Uterus (tissue), 4 donors: Measurements from ENCODE around the gene NPAS1. TPM values are rescaled to one million over a fixed set of nuclear protein-coding genes. Genes with fewer than 3 reads are reported as not detected.

Experiments
- DNase-seq, 2 donors: peaks; one replicate each; pipeline ENCODE4 v3.0.0-alpha.2; 2019 to 2020
- H3K27ac ChIP-seq, 2 donors: fragments of 200-600 bp; sonication (generic); 1 replicate in 1 of 2; 2 replicates in 1 of 2; pipeline ENCODE4 v1.5.1; 2016 to 2018
- H3K27me3 ChIP-seq, 2 donors: fragments of 200-600 bp; sonication (generic); one replicate each; pipeline ENCODE4 v1.5.1; 2018 to 2019; ENCODE audit warnings: control low read depth in 1 of 2
- H3K36me3 ChIP-seq, 2 donors: fragments of 200-600 bp; sonication (generic); one replicate each; pipeline ENCODE4 v1.5.1; 2019; ENCODE audit warnings: control low read depth in 1 of 2
- H3K4me1 ChIP-seq, 2 donors: fragments of 200-600 bp; sonication (generic); one replicate each; pipeline ENCODE4 v1.5.1; 2018 to 2019; ENCODE audit warnings: control low read depth in 1 of 2
- H3K4me3 ChIP-seq, 2 donors: fragments of 200-600 bp; sonication (generic); 1 replicate in 1 of 2; 2 replicates in 1 of 2; pipeline ENCODE4 v1.5.1; 2018 to 2019; ENCODE audit warnings: mild to moderate bottlenecking in 1 of 2
- H3K9me3 ChIP-seq, 2 donors: fragments of 200-600 bp; sonication (generic); one replicate each; pipeline ENCODE4 v1.5.1; 2019; ENCODE audit warnings: control low read depth in 1 of 2
- POLR2A ChIP-seq, 2 donors: fragments of 450-650 bp; IDR thresholded peaks; one replicate each; pipeline ENCODE4 v1.6.1; 2016; ENCODE audit warnings: antibody characterized with exemption in 2 of 2, mild to moderate bottlenecking in 1 of 2, moderate library complexity in 1 of 2
- intact Hi-C: fragments of 100-400 bp; cut with DNase I; formaldehyde crosslinking; loops from one replicate; pipeline ENCODE4 v1.15.1; 2023; ENCODE audit warnings: low total_unique reads
- total RNA-seq, 4 donors: library from RNA; depleted of rRNA in 3 of 4; stranded (reverse); fragments of >200 nt in 3 of 4; gene quantifications; one replicate each; pipeline versions ENCODE4 v1.1.0 to v1.2.4, GENCODE V29; 2014 to 2023
- TF ChIP-seq, protein P1 (sequence below), 4 experiments: fragments of 200-600 bp in 2 of 4; fragments of 450-650 bp in 2 of 4; sonication (generic) in 2 of 4; IDR thresholded peaks; one replicate each; pipeline ENCODE4 v1.5.1; 2016 to 2019; ENCODE audit warnings: antibody characterized with exemption in 4 of 4, mild to moderate bottlenecking in 2 of 4, moderate library complexity in 1 of 4
- donor health status: DM: yes; HTN: yes; CAD: no.

The NPAS1 gene
- total RNA-seq, 4 donors from 2014 or later, result not detected

DNA sequence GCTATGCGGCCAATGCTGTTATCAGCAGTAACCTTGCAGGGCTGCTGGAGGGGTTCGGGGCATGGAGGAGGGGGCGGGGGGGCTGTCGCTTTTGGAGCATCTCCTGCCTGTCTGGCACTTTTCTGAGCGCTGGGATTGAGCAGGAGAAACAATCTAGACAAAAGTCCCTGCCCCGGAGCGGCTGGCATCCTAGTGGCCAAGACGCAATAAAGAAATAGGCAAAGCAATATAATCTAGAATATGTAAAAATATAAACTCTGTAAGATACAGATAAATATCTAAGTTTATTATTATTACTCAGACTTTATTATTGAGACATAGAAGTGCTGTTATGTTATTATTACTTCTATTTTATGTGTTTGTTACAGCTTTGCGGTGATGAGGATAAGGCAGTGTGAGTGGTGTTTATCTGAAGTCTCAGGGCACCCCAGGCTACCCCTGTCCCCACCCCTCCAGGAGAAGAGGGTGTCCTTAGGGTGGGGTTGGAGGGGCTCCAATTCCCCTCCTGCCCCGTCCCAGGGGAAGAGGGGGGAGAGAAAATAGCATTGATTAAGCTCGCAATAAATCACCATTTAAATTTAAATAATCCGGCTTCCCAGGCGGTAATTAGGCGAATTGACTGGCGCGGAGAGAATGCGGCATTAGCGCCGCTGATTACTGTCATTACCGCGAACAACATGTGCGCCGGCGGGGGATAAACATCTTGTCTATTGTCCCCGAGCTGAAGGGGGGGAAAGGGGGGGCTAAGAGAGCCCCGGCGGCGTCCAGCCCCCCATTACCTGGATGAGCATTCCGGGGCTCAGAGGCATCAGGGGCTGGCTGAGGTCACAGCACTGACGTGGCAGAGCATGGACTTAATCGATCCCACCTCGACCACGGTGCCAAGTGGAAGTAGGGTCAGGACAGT, 3.2 kb downstream of the NPAS1 start:
- no peak for DNase-seq
- H3K4me1 ChIP-seq, result peaks cover 0 to 22% of the 10 kb centered on the region in 2 donors
- no peak overlapping the region for H3K4me3 ChIP-seq
- TF ChIP-seq POLR2A (IDR thresholded peaks at IDR 0.05), result no peak
- TF ChIP-seq, protein P1, sequence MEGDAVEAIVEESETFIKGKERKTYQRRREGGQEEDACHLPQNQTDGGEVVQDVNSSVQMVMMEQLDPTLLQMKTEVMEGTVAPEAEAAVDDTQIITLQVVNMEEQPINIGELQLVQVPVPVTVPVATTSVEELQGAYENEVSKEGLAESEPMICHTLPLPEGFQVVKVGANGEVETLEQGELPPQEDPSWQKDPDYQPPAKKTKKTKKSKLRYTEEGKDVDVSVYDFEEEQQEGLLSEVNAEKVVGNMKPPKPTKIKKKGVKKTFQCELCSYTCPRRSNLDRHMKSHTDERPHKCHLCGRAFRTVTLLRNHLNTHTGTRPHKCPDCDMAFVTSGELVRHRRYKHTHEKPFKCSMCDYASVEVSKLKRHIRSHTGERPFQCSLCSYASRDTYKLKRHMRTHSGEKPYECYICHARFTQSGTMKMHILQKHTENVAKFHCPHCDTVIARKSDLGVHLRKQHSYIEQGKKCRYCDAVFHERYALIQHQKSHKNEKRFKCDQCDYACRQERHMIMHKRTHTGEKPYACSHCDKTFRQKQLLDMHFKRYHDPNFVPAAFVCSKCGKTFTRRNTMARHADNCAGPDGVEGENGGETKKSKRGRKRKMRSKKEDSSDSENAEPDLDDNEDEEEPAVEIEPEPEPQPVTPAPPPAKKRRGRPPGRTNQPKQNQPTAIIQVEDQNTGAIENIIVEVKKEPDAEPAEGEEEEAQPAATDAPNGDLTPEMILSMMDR (IDR thresholded peaks at IDR 0.05), result no peak
- intact Hi-C loops, result no loop called here
- H3K36me3 ChIP-seq, result no peaks in the 10 kb centered on the region
- no peaks in the 10 kb centered on the region for H3K9me3 ChIP-seq
- no peak overlapping the region for H3K27ac ChIP-seq
- H3K27me3 ChIP-seq, result peaks cover 19 to 46% of the 10 kb centered on the region in 2 donors

DNA sequence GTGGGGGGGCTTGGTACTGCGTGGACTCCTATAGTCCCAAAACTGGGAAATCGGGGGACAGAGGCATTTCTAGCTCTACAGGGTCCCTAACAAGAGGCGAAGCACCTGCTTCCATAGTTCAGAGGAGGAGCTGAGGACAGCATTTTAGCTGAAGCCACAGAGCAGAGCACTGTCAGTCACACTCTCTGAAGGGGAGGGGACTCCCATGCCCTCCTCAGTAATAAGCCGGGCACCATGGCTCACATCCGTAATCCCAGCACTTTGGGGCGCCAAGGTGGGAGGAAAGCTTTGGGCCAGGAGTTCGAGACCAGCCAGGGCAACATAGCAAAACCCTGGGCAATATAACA, 3.8 kb downstream of the NPAS1 start:
- Histone ChIP-seq H3K4me1 (peaks cover 0 to 22% of the 10 kb centered on the region in 2 donors), H3K27ac (no peak overlapping the region), H3K9me3 (no peaks in the 10 kb centered on the region), H3K27me3 (peaks cover 19 to 52% of the 10 kb centered on the region in 2 donors), H3K4me3 (no peak overlapping the region), H3K36me3 (no peaks in the 10 kb centered on the region)
- no peak for DNase-seq
- TF ChIP-seq, protein P1 (IDR thresholded peaks at IDR 0.05), result no peak
- no peak for TF ChIP-seq POLR2A (IDR thresholded peaks at IDR 0.05)
- intact Hi-C loops, result no loop called here

DNA sequence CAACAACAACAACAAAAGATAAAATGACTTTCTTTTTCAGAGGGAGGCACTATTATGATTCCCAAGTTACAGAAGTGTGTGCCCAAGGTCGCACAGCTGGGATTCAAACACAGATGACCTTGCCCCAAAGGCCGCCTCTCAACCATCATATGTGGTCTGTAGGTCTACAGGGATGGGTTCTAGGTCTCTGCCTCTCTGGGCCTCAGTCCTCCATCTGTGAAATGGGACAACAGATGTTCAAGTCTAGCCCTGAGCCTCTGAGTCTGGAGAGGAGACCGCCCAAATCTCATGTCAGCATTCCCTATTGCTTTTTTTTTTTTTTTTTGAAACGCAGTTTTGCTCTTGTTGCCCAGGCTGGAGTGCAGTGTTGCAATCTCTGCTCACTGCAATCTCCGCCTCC, 4.9 kb downstream of the NPAS1 start:
- Histone ChIP-seq H3K4me1 (peaks cover 0 to 22% of the 10 kb centered on the region in 2 donors), H3K9me3 (no peaks in the 10 kb centered on the region), H3K27me3 (peaks cover 19 to 57% of the 10 kb centered on the region in 2 donors), H3K27ac (no peak overlapping the region), H3K36me3 (no peaks in the 10 kb centered on the region), H3K4me3 (no peak overlapping the region)
- intact Hi-C loops, result no loop called here
- TF ChIP-seq POLR2A (IDR thresholded peaks at IDR 0.05), result no peak
- TF ChIP-seq, protein P1 (IDR thresholded peaks at IDR 0.05), result no peak
- DNase-seq, result no peak

DNA sequence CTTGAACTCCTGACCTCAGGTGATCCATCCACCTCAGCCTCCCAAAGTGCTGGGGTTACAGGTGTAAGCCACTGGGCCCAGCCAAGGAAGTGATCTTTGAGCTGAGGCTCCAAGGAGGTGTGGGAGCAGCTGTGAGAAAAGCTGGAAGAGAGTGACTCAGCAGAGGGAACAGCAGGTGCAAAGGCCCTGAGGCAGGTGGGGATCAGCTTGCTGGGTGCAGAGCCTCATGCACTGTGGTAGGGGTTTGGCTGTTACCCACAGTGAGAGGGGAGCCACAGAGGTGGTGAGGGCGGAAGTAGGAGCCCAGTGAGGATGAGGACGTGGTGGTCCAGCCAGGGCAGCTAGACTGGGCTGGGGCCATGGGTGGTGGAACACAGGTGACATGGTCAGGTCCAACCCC, 6.5 kb downstream of the NPAS1 start:
- TF ChIP-seq, protein P1 (IDR thresholded peaks at IDR 0.05), result no peak
- no peak for TF ChIP-seq POLR2A (IDR thresholded peaks at IDR 0.05)
- no peaks in the 10 kb centered on the region for H3K36me3 ChIP-seq
- peaks cover 0 to 6% of the 10 kb centered on the region in 2 donors for H3K4me1 ChIP-seq
- no peak overlapping the region for H3K27ac ChIP-seq
- no peaks in the 10 kb centered on the region for H3K9me3 ChIP-seq
- intact Hi-C loops, result no loop called here
- no peak for DNase-seq
- no peak overlapping the region for H3K4me3 ChIP-seq
- H3K27me3 ChIP-seq, result peaks cover 7 to 53% of the 10 kb centered on the region in 2 donors

DNA sequence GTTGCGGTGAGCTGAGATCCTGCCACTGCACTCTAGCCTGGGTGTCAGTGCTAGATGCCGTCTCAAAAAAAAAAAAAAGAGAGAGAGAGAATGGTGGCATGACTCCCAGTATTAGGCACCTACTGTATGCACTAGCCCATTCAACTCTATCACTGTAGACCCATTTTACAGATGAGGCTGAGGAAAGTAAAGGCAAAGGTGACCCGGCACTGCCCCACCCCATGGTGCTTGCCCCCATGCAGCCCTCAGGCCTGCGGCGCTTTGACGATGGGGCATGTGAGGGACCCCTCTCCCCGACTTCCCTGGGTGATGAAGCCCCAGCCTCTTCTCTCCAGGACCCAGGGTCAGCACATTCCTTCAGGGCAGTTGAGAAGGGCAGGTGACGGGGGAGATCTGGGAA, 7.3 kb downstream of the NPAS1 start:
- intact Hi-C loops, result no loop called here
- DNase-seq, result no peak
- H3K27me3 ChIP-seq, result peaks cover under 1 to 50% of the 10 kb centered on the region in 2 donors
- TF ChIP-seq, protein P1 (IDR thresholded peaks at IDR 0.05), result no peak
- TF ChIP-seq POLR2A (IDR thresholded peaks at IDR 0.05), result no peak
- no peak overlapping the region for H3K4me3 ChIP-seq
- no peaks in the 10 kb centered on the region for H3K36me3 ChIP-seq
- H3K4me1 ChIP-seq, result no peaks in the 10 kb centered on the region
- no peak overlapping the region for H3K27ac ChIP-seq
- H3K9me3 ChIP-seq, result no peaks in the 10 kb centered on the region
